NCI-H1417 (cell line): ENCODE results near the gene THOC3.
"Not testable (repeated sequence)": the region's sequence is repeated elsewhere in the genome, so short reads cannot be mapped to it uniquely, and the experiment has no call there.

ENCODE experiments used
- DNase-seq, 3 experiments: peaks; one replicate each; lab custom pipeline; 2025; lab: John Stamatoyannopoulos, UW

The THOC3 gene

GRCh38 chr5:175940632-175941031 lies 27.5 kb downstream of the THOC3 start:
- not testable (repeated sequence) for DNase-seq

- not testable (repeated sequence) for DNase-seq
Measured at GRCh38 chr5:175938489-175938888, 29.6 kb downstream of the THOC3 start.

- DNase-seq, result not testable (repeated sequence)
Measured at GRCh38 chr5:175928752-175929151, 39.4 kb downstream of the THOC3 start.

- DNase-seq, result not testable (repeated sequence)
Measured at GRCh38 chr5:175925106-175925505, 43.0 kb downstream of the THOC3 start.

- no peak for DNase-seq
Measured at GRCh38 chr5:175922192-175922885, 45.8 kb downstream of the THOC3 start.

- DNase-seq, result no peak
Measured at GRCh38 chr5:175921061-175921730, 46.9 kb downstream of the THOC3 start.

GRCh38 chr5:175920231-175920811 lies 47.8 kb downstream of the THOC3 start:
- DNase-seq, result no peak

- not testable (repeated sequence) for DNase-seq
Measured at GRCh38 chr5:175915066-175916037, 52.8 kb downstream of the THOC3 start.

- DNase-seq, result not testable (repeated sequence)
Measured at GRCh38 chr5:175913835-175914672, 54.1 kb downstream of the THOC3 start.

GRCh38 chr5:175910072-175910471 lies 58.0 kb downstream of the THOC3 start:
- not testable (repeated sequence) for DNase-seq
